K562 (cell line): ENCODE results near the gene OSBP2. TPM values are rescaled to one million over a fixed set of nuclear protein-coding genes. Genes with fewer than 3 reads are reported as not detected.

ENCODE experiments used
- ATAC-seq: fragments of 200-7000 bp; cut with Tn5 transposase; 3 replicates; pipeline ENCODE4 v1.9.1; 2020; ENCODE audit warnings: moderate library complexity
- BruUV-seq: library from RNA; stranded (reverse); fragments of 400-500 nt; replicated peaks from 2 replicates; lab custom pipeline; 2021; lab: Mats Ljungman, UMichigan
- CTCF ChIA-PET: fragments of 300-600 bp; formaldehyde crosslinking; extraction: SDS; loops from one replicate; lab custom pipeline; 2021; ENCODE audit warnings: low intra/inter-chr PET ratio; lab: Yijun Ruan, JAX
- POLR2A ChIA-PET: fragments of 300-600, 350-650 bp; sonication (Branson Sonifier 250); formaldehyde crosslinking; extraction: SDS; loops from one replicate; lab custom pipeline; 2021; ENCODE audit warnings: antibody characterized with exemption, inconsistent platforms; lab: Yijun Ruan, JAX
- DNase-seq, 4 experiments: peaks; one replicate each; pipeline versions ENCODE4 v3.0.0 to v3.0.0-alpha.2; 2011 to 2018; ENCODE audit warnings: low spot score in 3 of 4, mixed read lengths in 3 of 4; ENCODE audit errors: extremely low read depth in 1 of 4
- FAIRE-seq: peaks from 2 replicates; lab custom pipeline; 2011; peaks lifted over from hg19 to GRCh38; lab: Jason Lieb, UNC
- H2AFZ ChIP-seq: 2 replicates; pipeline ENCODE4 v1.6.0; 2011; ENCODE audit warnings: low read depth, low read length, control low read depth, inconsistent platforms
- H3K27ac ChIP-seq: fragments of 200-600 bp; 3 replicates; pipeline ENCODE4 v1.8.0; 2011; ENCODE audit warnings: low read depth, mild to moderate bottlenecking, control low read depth, inconsistent platforms, low read length, moderate library complexity, mixed read lengths; ENCODE audit errors: extremely low read depth
- H3K27me3 ChIP-seq, 2 experiments: fragments of 300-600 bp in 1 of 2; 2 replicates in 1 of 2; 3 replicates in 1 of 2; pipeline versions ENCODE4 v1.6.0 to v1.8.0; 2011; ENCODE audit warnings: inconsistent platforms in 2 of 2, low read length in 2 of 2, mild to moderate bottlenecking in 1 of 2, mixed read lengths in 1 of 2, moderate library complexity in 1 of 2; ENCODE audit not compliant: control insufficient read depth in 2 of 2, insufficient read depth in 2 of 2
- H3K36me3 ChIP-seq: fragments of 300-600 bp; 3 replicates; pipeline ENCODE4 v1.8.0; 2011; ENCODE audit warnings: mild to moderate bottlenecking, low read length, inconsistent platforms; ENCODE audit not compliant: control insufficient read depth, insufficient read depth
- H3K4me1 ChIP-seq, 2 experiments: fragments of 200-600 bp in 1 of 2; replicated peaks in 1 of 2; 2 replicates in 1 of 2; 3 replicates in 1 of 2; pipeline versions ENCODE4 v1.5.1 to v1.8.0; 2011; ENCODE audit warnings: inconsistent platforms in 2 of 2, low read length in 2 of 2, mild to moderate bottlenecking in 1 of 2, mixed read lengths in 1 of 2, moderate library complexity in 1 of 2; ENCODE audit not compliant: control insufficient read depth in 2 of 2, insufficient read depth in 2 of 2
- H3K4me2 ChIP-seq: 2 replicates; pipeline ENCODE4 v1.6.1; 2011; ENCODE audit warnings: low read length, control low read depth, inconsistent platforms, mixed read lengths; ENCODE audit not compliant: insufficient read depth
- H3K4me3 ChIP-seq: fragments of 200-600 bp; sonication (generic), shearing (Covaris generic); 2 replicates; pipeline ENCODE4 v1.5.1; 2016; ENCODE audit warnings: control low read depth, inconsistent platforms
- H3K79me2 ChIP-seq: fragments of 200-600 bp; 3 replicates; pipeline ENCODE4 v1.8.0; 2011; ENCODE audit warnings: low read length, inconsistent platforms; ENCODE audit not compliant: control insufficient read depth, insufficient read depth
- H3K9ac ChIP-seq, 2 experiments: 2 replicates each; pipeline versions ENCODE4 v1.6.0 to v1.6.1; 2011; ENCODE audit warnings: low read depth in 2 of 2, low read length in 2 of 2, control low read depth in 1 of 2, inconsistent platforms in 1 of 2, mild to moderate bottlenecking in 1 of 2, mixed read lengths in 1 of 2; ENCODE audit not compliant: insufficient read depth in 1 of 2
- H3K9me1 ChIP-seq: one replicate; pipeline ENCODE4 v1.6.0; 2011; ENCODE audit warnings: inconsistent platforms, mild to moderate bottlenecking, low read length, moderate library complexity; ENCODE audit not compliant: control insufficient read depth, insufficient read depth
- H3K9me3 ChIP-seq: replicated peaks from 2 replicates; pipeline ENCODE4 v1.5.1; 2011; ENCODE audit warnings: low read depth, low read length, inconsistent platforms; ENCODE audit not compliant: control insufficient read depth, insufficient read depth
- H4K20me1 ChIP-seq: replicated peaks from 2 replicates; pipeline ENCODE4 v1.6.1; 2011; ENCODE audit warnings: low read length, inconsistent platforms, mixed read lengths; ENCODE audit not compliant: control insufficient read depth, insufficient read depth
- CTCFL ChIP-seq: IDR thresholded peaks from 2 replicates; pipeline ENCODE4 v1.6.1; 2011; ENCODE audit warnings: borderline replicate concordance, low read depth, mild to moderate bottlenecking, moderate library complexity, low read length; ENCODE audit not compliant: insufficient read depth, poor library complexity, severe bottlenecking
- DLX4 ChIP-seq: fragments of 250-450 bp; sonication (Bioruptor Pico); IDR thresholded peaks from 2 replicates; pipeline ENCODE4 v1.6.1; 2021; ENCODE audit warnings: mild to moderate bottlenecking
- FOXP1 ChIP-seq: sonication (generic); formaldehyde crosslinking; IDR thresholded peaks from 2 replicates; pipeline ENCODE4 v1.8.0; 2022; ENCODE audit warnings: mild to moderate bottlenecking, missing genetic modification reagents
- GTF2F1 ChIP-seq: IDR thresholded peaks from 2 replicates; pipeline ENCODE4 v1.6.1; 2011; ENCODE audit warnings: low read depth, low read length, improper control_type of control experiment
- HINFP ChIP-seq: fragments of 450-650 bp; conservative IDR thresholded peaks from 2 replicates; pipeline ENCODE4 v1.6.1; 2016; ENCODE audit warnings: missing genetic modification characterization, low read depth, mild to moderate bottlenecking, control low read depth, missing compliant biosample characterization
- HLTF ChIP-seq: fragments of 450-650 bp; IDR thresholded peaks from 2 replicates; pipeline ENCODE4 v1.6.1; 2016
- KAT2B ChIP-seq: IDR thresholded peaks from one replicate; pipeline ENCODE4 v1.6.1; 2012; ENCODE audit warnings: low read depth, mild to moderate bottlenecking, control low read depth, inconsistent platforms, low read length, moderate library complexity
- MAX ChIP-seq: sonication (generic); formaldehyde crosslinking; IDR thresholded peaks from 2 replicates; pipeline ENCODE4 v1.9.0; 2022; ENCODE audit warnings: mild to moderate bottlenecking, missing genetic modification reagents
- NFRKB ChIP-seq: fragments of 450-650 bp; IDR thresholded peaks from 2 replicates; pipeline ENCODE4 v1.6.1; 2016; ENCODE audit warnings: low read depth
- NRF1 ChIP-seq, 2 experiments: fragments of 450-650 bp; IDR thresholded peaks in 1 of 2; conservative IDR thresholded peaks in 1 of 2; 2 replicates each; pipeline ENCODE4 v1.6.1; 2014; ENCODE audit warnings: mild to moderate bottlenecking in 2 of 2
- PATZ1 ChIP-seq: fragments of 250-450 bp; sonication (Bioruptor Pico); IDR thresholded peaks from 2 replicates; pipeline ENCODE4 v1.5.0; 2020; ENCODE audit warnings: mild to moderate bottlenecking, borderline replicate concordance
- THAP7 ChIP-seq: fragments of 250-450 bp; sonication (Bioruptor Pico); IDR thresholded peaks from 2 replicates; pipeline ENCODE4 v1.5.0; 2021
- ZNF551 ChIP-seq: fragments of 250-450 bp; sonication (Bioruptor Pico); IDR thresholded peaks from 2 replicates; pipeline ENCODE4 v1.5.0; 2021; ENCODE audit warnings: mild to moderate bottlenecking, moderate library complexity
- WGBS: fragments of 100-300 bp; shearing (Covaris generic); methylation state at CpG from one replicate; pipeline ENCODE4 v1.1.6; 2016; ENCODE audit warnings: low coverage, mixed read lengths; ENCODE audit not compliant: insufficient coverage; ENCODE audit errors: missing lambda C conversion rate; 5-methylcytosine and 5-hydroxymethylcytosine counted together
- in situ Hi-C: fragments of 300-500 bp; cut with MboI; formaldehyde crosslinking; loops from 4 replicates; pipeline ENCODE4 v1.15.0; 2018; ENCODE audit warnings: inconsistent platforms, mixed read lengths
- intact Hi-C: fragments of 100-400 bp; cut with micrococcal nuclease; formaldehyde crosslinking; loops from 2 replicates; pipeline ENCODE4 v1.14.2; 2022
- polyA plus RNA-seq, 8 experiments: library from polyadenylated mRNA; depleted of rRNA in 4 of 8; stranded (reverse) in 5 of 8; unstranded in 3 of 8; fragments of >200 nt; fragmentation: Nextera tagmentation in 2 of 8; fragmentation: Illumina TruSeq in 1 of 8; extraction: Ambion mirVana in 2 of 8; extraction: Trizol in 1 of 8; gene quantifications; 2 replicates each; pipeline versions ENCODE4 v1.2.1 to v1.2.3, GENCODE V29; 2011 to 2014; ENCODE audit warnings: inconsistent platforms in 1 of 8, missing spikeins in 1 of 8
- total RNA-seq, 7 experiments: library from RNA; depleted of rRNA in 6 of 7; stranded (reverse); fragments of >200 nt in 6 of 7; fragmentation: Illumina TruSeq in 2 of 7; extraction: Trizol in 2 of 7; gene quantifications; 2 replicates each; pipeline versions ENCODE4 v1.2.1 to v1.2.3, GENCODE V29; 2011 to 2021; ENCODE audit warnings: low replicate concordance in 1 of 7

The OSBP2 gene
- total and polyA plus RNA-seq, 9 of the 15 experiments (the other 6 are each of a cell fraction or from before 2014, with no cell fraction given), result 0.52 to 29.5 (median 21.6) TPM

- DNase-seq (no peak), FAIRE-seq (no peak), ATAC-seq (no peak)
- peaks cover 2% of the 10 kb centered on the region for H3K9me1 ChIP-seq
- H3K4me3 ChIP-seq, result no peak overlapping the region
- no peak overlapping the region for H3K9ac ChIP-seq
- intact Hi-C loops (no loop called here), in situ Hi-C loops (no loop called here)
- H3K79me2 ChIP-seq, result no peaks in the 10 kb centered on the region
- ChIA-PET CTCF (interaction anchor here (1.6 kb wide), 1 partner anchor 137 kb away, joined by 3 read pairs; no protein-coding TSS in a partner anchor), POLR2A (interaction anchor here (0.8 to 1.9 kb wide), 5 partner anchors 9 to 552 kb away, joined by 3 to 5 read pairs (median 4); partner anchors contain the start of genes MORC2, SMTN and TUG1)
- no peaks in the 10 kb centered on the region for H4K20me1 ChIP-seq
- no TSS peak for BruUV-seq
- no peak overlapping the region for H3K27ac ChIP-seq
- H2AFZ ChIP-seq, result no peak overlapping the region
- no peak overlapping the region for H3K4me2 ChIP-seq
- no peaks in the 10 kb centered on the region for H3K9me3 ChIP-seq
- H3K27me3 ChIP-seq, result no peaks in the 10 kb centered on the region
- peaks cover 97% of the 10 kb centered on the region for H3K36me3 ChIP-seq
- H3K4me1 ChIP-seq, result no peaks in the 10 kb centered on the region
- WGBS, result 80% methylated on average over 2 of the region's 2 CpGs
- no peak for TF ChIP-seq NRF1 (conservative IDR thresholded peaks at IDR 0.05 in 1 of 2, IDR thresholded peaks at IDR 0.05 in 1 of 2)
- TF ChIP-seq MAX (CRISPR knock-in tag), result no peak
- TF ChIP-seq DLX4 (CRISPR knock-in tag), result no peak
- TF ChIP-seq ZNF551 (CRISPR knock-in tag), result no peak
- TF ChIP-seq KAT2B, result no peak
- no peak for TF ChIP-seq NFRKB
- no peak for TF ChIP-seq FOXP1
- no peak for TF ChIP-seq CTCFL
- no peak for TF ChIP-seq THAP7
- TF ChIP-seq GTF2F1, result no peak
- TF ChIP-seq HINFP, result no peak
- no peak for TF ChIP-seq HLTF
- no peak for TF ChIP-seq PATZ1 (CRISPR knock-in tag)
Observed at GRCh38 chr22:30945653-30946052, 251.0 kb downstream of the OSBP2 start.
